COLO668 (cell line): ENCODE measurements around the gene SESN3.
"Not testable (repeated sequence)": the region's sequence is repeated elsewhere in the genome, so short reads cannot be mapped to it uniquely, and the experiment has no call there.

Source experiments
- DNase-seq: peaks from one replicate; lab custom pipeline; 2025; ENCODE audit not compliant: unreplicated experiment; lab: John Stamatoyannopoulos, UW

The SESN3 gene

GRCh38 chr11:95252586-95252985, 21.6 kb upstream of the SESN3 start:
- no peak for DNase-seq

- not testable (repeated sequence) for DNase-seq
Measured at GRCh38 chr11:95251896-95252295, 20.9 kb upstream of the SESN3 start.

GRCh38 chr11:95248666-95249467, 17.9 kb upstream of the SESN3 start:
- DNase-seq, result no peak

- no peak for DNase-seq
Measured at GRCh38 chr11:95247883-95248282, 16.9 kb upstream of the SESN3 start.

GRCh38 chr11:95247127-95247684, 16.2 kb upstream of the SESN3 start:
- no peak for DNase-seq

- DNase-seq, result no peak
Measured at GRCh38 chr11:95245581-95245980, 14.6 kb upstream of the SESN3 start.

- no peak for DNase-seq
Measured at GRCh38 chr11:95245038-95245437, 14.0 kb upstream of the SESN3 start.

GRCh38 chr11:95243673-95244072, 12.7 kb upstream of the SESN3 start:
- no peak for DNase-seq

- no peak for DNase-seq
Measured at GRCh38 chr11:95242845-95243605, 12.0 kb upstream of the SESN3 start.

GRCh38 chr11:95242091-95242844, 11.3 kb upstream of the SESN3 start:
- DNase-seq, result no peak

- DNase-seq, result no peak
Measured at GRCh38 chr11:95241681-95242081, 10.7 kb upstream of the SESN3 start.

GRCh38 chr11:95239871-95240649, 9.1 kb upstream of the SESN3 start:
- no peak for DNase-seq

GRCh38 chr11:95232666-95233065, 1.7 kb upstream of the SESN3 start:
- no peak for DNase-seq

GRCh38 chr11:95231881-95232605, 1.0 kb upstream of the SESN3 start:
- peak; percentile 52 for DNase-seq

GRCh38 chr11:95230810-95231126, 234 bp downstream of the SESN3 start:
- DNase-seq, result peak; percentile 62

- peak; percentile 28 for DNase-seq
Measured at GRCh38 chr11:95229993-95230809, 801 bp downstream of the SESN3 start.

- DNase-seq, result no peak
Measured at GRCh38 chr11:95229199-95229992, 1.6 kb downstream of the SESN3 start.

GRCh38 chr11:95228081-95228749, 2.8 kb downstream of the SESN3 start:
- DNase-seq, result no peak
